Mesothelial cell of epicardium (in vitro differentiated cells): Measurements from ENCODE around the gene TOM1. TPM values are rescaled to one million over a fixed set of nuclear protein-coding genes. Genes with fewer than 3 reads are reported as not detected.
A peak's percentile ranks its signal among the peaks of the same experiment; 100 is the strongest.

Experiments used
- DNase-seq, 2 experiments: peaks; one replicate each; pipeline ENCODE4 v3.0.0; 2021; ENCODE audit warnings: low spot score in 2 of 2; ENCODE audit not compliant: unreplicated experiment in 2 of 2
- H3K27ac Mint-ChIP-seq: 2 replicates; pipeline ENCODE4 v1.8.0; 2021; ENCODE audit warnings: mixed read lengths
- H3K27me3 Mint-ChIP-seq: 2 replicates; pipeline ENCODE4 v1.8.0; 2021; ENCODE audit warnings: low read depth, mixed read lengths
- H3K36me3 Mint-ChIP-seq: 2 replicates; pipeline ENCODE4 v1.8.0; 2021; ENCODE audit warnings: mixed read lengths
- H3K4me1 Mint-ChIP-seq: 2 replicates; pipeline ENCODE4 v1.8.0; 2021; ENCODE audit warnings: mixed read lengths
- H3K4me3 Mint-ChIP-seq: 2 replicates; pipeline ENCODE4 v1.8.0; 2021; ENCODE audit warnings: mild to moderate bottlenecking, moderate library complexity, mixed read lengths
- H3K9me3 Mint-ChIP-seq: 2 replicates; pipeline ENCODE4 v1.8.0; 2021; ENCODE audit warnings: mixed read lengths
- total RNA-seq: library from RNA; stranded (reverse); gene quantifications from 3 replicates; pipeline ENCODE4 v1.2.1, GENCODE V29; 2021
- TF ChIP-seq, protein P1 (sequence below): fragments of 200-600 bp; sonication (generic); IDR thresholded peaks from one replicate; pipeline ENCODE4 v1.5.0; 2021; ENCODE audit warnings: antibody characterized with exemption; ENCODE audit not compliant: unreplicated experiment

TOM1 gene
- total RNA-seq, 1 donor from 2014 or later, result 41.4 TPM

DNA sequence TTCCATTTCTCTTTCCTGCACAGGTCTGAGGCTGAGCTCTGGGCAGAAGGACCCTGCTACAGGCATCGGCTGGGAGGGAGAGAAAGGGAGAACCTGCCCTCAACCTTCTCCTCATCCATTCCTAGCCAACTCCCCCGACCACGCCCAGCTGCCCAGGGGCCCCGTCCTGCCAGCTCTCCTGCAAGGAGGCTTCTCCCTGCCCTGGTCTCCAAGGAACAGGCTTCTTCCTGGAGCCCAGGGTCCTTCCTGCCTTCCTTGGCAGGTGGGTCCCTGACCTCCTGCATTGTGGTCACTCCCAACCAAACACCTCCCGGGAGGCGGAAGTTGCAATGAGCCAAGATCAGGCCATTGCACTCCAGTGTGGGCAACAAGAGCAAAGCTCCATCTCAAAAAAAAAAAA is 68.7 kb downstream of the TOM1 start:
- DNase-seq, result no peak
- Mint-ChIP-seq H3K27ac (no peak overlapping the region), H3K9me3 (no peaks in the 10 kb centered on the region), H3K27me3 (no peaks in the 10 kb centered on the region), H3K4me3 (no peak overlapping the region), H3K36me3 (no peaks in the 10 kb centered on the region), H3K4me1 (peaks cover 23% of the 10 kb centered on the region)
- TF ChIP-seq, protein P1, sequence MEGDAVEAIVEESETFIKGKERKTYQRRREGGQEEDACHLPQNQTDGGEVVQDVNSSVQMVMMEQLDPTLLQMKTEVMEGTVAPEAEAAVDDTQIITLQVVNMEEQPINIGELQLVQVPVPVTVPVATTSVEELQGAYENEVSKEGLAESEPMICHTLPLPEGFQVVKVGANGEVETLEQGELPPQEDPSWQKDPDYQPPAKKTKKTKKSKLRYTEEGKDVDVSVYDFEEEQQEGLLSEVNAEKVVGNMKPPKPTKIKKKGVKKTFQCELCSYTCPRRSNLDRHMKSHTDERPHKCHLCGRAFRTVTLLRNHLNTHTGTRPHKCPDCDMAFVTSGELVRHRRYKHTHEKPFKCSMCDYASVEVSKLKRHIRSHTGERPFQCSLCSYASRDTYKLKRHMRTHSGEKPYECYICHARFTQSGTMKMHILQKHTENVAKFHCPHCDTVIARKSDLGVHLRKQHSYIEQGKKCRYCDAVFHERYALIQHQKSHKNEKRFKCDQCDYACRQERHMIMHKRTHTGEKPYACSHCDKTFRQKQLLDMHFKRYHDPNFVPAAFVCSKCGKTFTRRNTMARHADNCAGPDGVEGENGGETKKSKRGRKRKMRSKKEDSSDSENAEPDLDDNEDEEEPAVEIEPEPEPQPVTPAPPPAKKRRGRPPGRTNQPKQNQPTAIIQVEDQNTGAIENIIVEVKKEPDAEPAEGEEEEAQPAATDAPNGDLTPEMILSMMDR, result no peak

GRCh38 chr22:35369996-35370395 is 70.3 kb downstream of the TOM1 start:
- H3K4me3 Mint-ChIP-seq, result no peak overlapping the region
- no peaks in the 10 kb centered on the region for H3K27me3 Mint-ChIP-seq
- H3K27ac Mint-ChIP-seq, result peak overlapping the region; percentile 44
- H3K4me1 Mint-ChIP-seq, result peaks cover 25% of the 10 kb centered on the region
- TF ChIP-seq, protein P1, result no peak
- DNase-seq, result no peak
- H3K9me3 Mint-ChIP-seq, result no peaks in the 10 kb centered on the region
- no peaks in the 10 kb centered on the region for H3K36me3 Mint-ChIP-seq

DNA sequence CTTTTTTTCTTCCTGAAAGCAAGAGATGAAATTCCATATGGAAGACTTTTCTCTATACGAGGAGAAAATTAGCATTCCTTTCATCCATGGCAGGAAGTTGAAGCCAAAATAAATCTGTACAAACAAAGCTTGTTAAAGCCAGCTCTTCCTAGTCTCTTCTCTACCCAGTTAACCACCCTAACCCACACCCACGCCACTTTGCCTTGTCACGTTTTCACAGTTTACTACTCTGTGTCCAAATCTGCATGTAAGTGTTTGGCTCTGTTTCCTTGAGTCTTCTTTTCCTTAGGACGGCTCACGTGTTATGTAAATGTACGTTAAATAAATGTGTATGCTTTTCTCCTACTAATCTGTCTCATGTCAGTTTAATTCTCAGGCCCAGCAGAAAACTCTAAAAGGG is 74.1 kb downstream of the TOM1 start:
- Mint-ChIP-seq H3K27ac (peak overlapping the region; percentile 6), H3K27me3 (no peaks in the 10 kb centered on the region), H3K4me3 (no peak overlapping the region), H3K4me1 (peaks cover 44% of the 10 kb centered on the region), H3K9me3 (no peaks in the 10 kb centered on the region), H3K36me3 (no peaks in the 10 kb centered on the region)
- DNase-seq, result no peak
- TF ChIP-seq, protein P1, result no peak

DNA sequence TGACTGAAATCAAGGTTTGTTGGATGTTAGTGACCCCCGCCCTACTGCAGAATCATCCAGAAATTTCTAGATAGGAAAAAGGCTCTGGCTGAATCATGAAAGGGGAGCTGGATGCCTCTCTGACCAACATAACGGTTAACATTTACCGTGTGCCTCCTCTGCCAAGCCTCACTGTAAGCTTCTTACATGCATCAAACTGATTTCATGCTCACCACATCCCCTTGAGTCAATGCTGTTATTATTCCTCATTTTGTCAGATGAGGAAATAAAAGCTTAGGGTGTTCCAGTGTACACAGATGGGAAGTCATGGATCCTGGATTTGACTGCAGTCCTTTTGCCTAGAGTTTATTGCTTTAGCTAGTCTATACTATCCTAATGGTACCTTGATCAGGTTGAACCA is 75.3 kb downstream of the TOM1 start:
- H3K9me3 Mint-ChIP-seq, result no peaks in the 10 kb centered on the region
- H3K27me3 Mint-ChIP-seq, result no peaks in the 10 kb centered on the region
- H3K4me1 Mint-ChIP-seq, result peaks cover 45% of the 10 kb centered on the region
- H3K36me3 Mint-ChIP-seq, result no peaks in the 10 kb centered on the region
- TF ChIP-seq, protein P1, result no peak
- no peak overlapping the region for H3K27ac Mint-ChIP-seq
- no peak overlapping the region for H3K4me3 Mint-ChIP-seq
- no peak for DNase-seq

GRCh38 chr22:35375526-35375925 is 75.8 kb downstream of the TOM1 start:
- H3K27ac Mint-ChIP-seq, result peak overlapping the region; percentile 78
- TF ChIP-seq, protein P1, result no peak
- DNase-seq, result no peak
- no peak overlapping the region for H3K4me3 Mint-ChIP-seq
- H3K9me3 Mint-ChIP-seq, result no peaks in the 10 kb centered on the region
- no peaks in the 10 kb centered on the region for H3K36me3 Mint-ChIP-seq
- peaks cover 49% of the 10 kb centered on the region for H3K4me1 Mint-ChIP-seq
- H3K27me3 Mint-ChIP-seq, result no peaks in the 10 kb centered on the region

- Mint-ChIP-seq H3K4me1 (peaks cover 49% of the 10 kb centered on the region), H3K9me3 (no peaks in the 10 kb centered on the region), H3K27me3 (no peaks in the 10 kb centered on the region), H3K36me3 (no peaks in the 10 kb centered on the region), H3K27ac (peak overlapping the region; percentile 92), H3K4me3 (peak overlapping the region; percentile 48)
- peak; percentile 58 to 74 for DNase-seq
- TF ChIP-seq, protein P1, result no peak
Observed at GRCh38 chr22:35376728-35377472, 77.2 kb downstream of the TOM1 start.
